PFSK-1 (cell line): ENCODE data around the gene PGRMC2.

Experiments
- FOXP2 ChIP-seq: optimal IDR thresholded peaks from 2 replicates; pipeline ENCODE3; 2011; ENCODE audit warnings: borderline replicate concordance, control low read depth, inconsistent platforms; ENCODE audit not compliant: insufficient read depth; ENCODE audit errors: extremely low read length, extremely low read depth
- POLR2AphosphoS5 ChIP-seq: IDR thresholded peaks from 2 replicates; pipeline ENCODE4 v1.6.1; 2012; ENCODE audit warnings: low read depth, mild to moderate bottlenecking, control low read depth, low read length, moderate library complexity
- REST ChIP-seq, 2 experiments: IDR thresholded peaks; 2 replicates each; pipeline versions ENCODE4 v1.6.1 to v1.8.0; 2011 to 2012; ENCODE audit warnings: low read depth in 2 of 2, low read length in 2 of 2, control low read depth in 1 of 2, inconsistent platforms in 1 of 2, mild to moderate bottlenecking in 1 of 2, moderate library complexity in 1 of 2; ENCODE audit not compliant: insufficient read depth in 1 of 2
- SIN3A ChIP-seq: IDR thresholded peaks from 2 replicates; pipeline ENCODE4 v1.6.1; 2012; ENCODE audit warnings: mild to moderate bottlenecking, low read length, moderate library complexity, borderline replicate concordance; ENCODE audit not compliant: insufficient read depth
- TAF1 ChIP-seq: IDR thresholded peaks from 2 replicates; pipeline ENCODE4 v1.6.1; 2012; ENCODE audit warnings: low read length, control low read depth, borderline replicate concordance; ENCODE audit not compliant: insufficient read depth

PGRMC2 gene

DNA sequence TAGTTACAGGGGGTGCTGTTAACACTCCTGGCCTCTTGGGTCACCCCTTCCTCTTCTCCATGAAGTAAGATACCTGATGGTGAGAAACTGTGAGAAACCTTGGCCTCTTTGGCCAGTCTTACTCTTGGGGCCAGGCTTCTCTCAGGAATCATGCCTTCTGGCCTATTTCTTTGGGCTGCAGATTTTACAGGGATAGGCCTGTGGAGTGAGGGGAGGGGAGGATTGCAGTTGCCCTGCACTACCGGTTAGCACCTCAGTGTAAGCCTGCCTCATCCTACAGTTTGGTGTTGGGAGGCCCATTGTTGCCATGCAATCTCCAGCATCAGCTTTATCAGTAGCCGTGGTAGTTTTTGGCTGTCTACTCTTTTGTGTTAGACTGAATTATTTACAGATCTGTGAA, 7.6 kb upstream of the PGRMC2 start:
- no peak for TF ChIP-seq POLR2AphosphoS5
- no peak for TF ChIP-seq TAF1
- TF ChIP-seq FOXP2, result no peak
- TF ChIP-seq REST (IDR thresholded peaks at IDR 0.05; ENCODE audit: insufficient read depth in 1 of 2, low read depth in 2 of 2, low read length in 2 of 2), result no peak

DNA sequence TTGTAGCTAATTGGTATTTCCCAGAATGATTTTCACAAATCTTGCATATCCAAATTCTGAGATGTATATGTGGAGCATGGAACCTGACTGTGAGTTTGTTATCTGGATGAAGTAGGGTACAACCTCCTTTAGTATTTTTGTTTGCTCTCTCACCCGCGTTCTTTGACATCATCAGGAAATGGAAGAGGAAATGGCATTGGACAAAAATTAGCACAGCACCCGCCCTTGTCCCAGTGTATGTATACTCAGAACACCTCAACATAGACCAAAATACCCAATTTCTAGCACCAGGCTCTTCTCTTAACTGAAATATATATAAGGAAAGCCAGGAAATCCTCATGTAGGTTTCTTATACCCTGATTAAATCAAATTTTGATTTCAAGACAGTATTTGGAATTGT, 6.9 kb upstream of the PGRMC2 start:
- TF ChIP-seq POLR2AphosphoS5, result no peak
- no peak for TF ChIP-seq FOXP2
- TF ChIP-seq REST (IDR thresholded peaks at IDR 0.05; ENCODE audit: insufficient read depth in 1 of 2, low read depth in 2 of 2, low read length in 2 of 2), result no peak
- no peak for TF ChIP-seq TAF1
- no peak for TF ChIP-seq SIN3A

GRCh38 chr4:128292349-128292748, 4.7 kb upstream of the PGRMC2 start:
- TF ChIP-seq REST (IDR thresholded peaks at IDR 0.05; ENCODE audit: insufficient read depth in 1 of 2, low read depth in 2 of 2, low read length in 2 of 2) (no peak), SIN3A (no peak), FOXP2 (no peak), TAF1 (no peak), POLR2AphosphoS5 (no peak)

DNA sequence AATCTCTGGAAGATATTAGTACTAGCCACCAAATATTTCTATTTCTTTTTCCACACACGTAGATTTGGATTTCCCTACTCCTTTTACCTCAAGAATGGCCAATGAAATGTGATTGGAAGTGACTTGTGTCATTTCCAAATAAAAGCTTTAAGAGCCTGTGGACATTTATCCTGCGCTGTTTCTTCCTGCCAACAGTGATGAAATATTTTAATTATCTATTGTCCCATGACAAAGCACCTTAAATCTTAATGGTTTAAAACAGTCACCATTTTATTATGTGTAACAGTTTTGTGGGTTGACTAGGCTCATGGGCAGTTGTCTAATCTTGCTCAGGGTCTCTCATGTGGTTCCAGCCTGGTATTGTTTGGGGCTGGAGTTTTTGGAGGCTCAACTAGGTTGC, 3.5 kb upstream of the PGRMC2 start:
- no peak for TF ChIP-seq TAF1
- TF ChIP-seq SIN3A, result no peak
- no peak for TF ChIP-seq FOXP2
- no peak for TF ChIP-seq REST (IDR thresholded peaks at IDR 0.05; ENCODE audit: insufficient read depth in 1 of 2, low read depth in 2 of 2, low read length in 2 of 2)
- TF ChIP-seq POLR2AphosphoS5, result no peak

GRCh38 chr4:128290526-128290925, 2.9 kb upstream of the PGRMC2 start:
- no peak for TF ChIP-seq POLR2AphosphoS5
- no peak for TF ChIP-seq FOXP2
- no peak for TF ChIP-seq SIN3A
- no peak for TF ChIP-seq TAF1
